Kasumi-1 (cell line): ENCODE measurements around the gene PRPF38B.

Experiments
- DNase-seq, 2 experiments: peaks; one replicate each; lab custom pipeline; 2025; lab: John Stamatoyannopoulos, UW

PRPF38B gene

DNA sequence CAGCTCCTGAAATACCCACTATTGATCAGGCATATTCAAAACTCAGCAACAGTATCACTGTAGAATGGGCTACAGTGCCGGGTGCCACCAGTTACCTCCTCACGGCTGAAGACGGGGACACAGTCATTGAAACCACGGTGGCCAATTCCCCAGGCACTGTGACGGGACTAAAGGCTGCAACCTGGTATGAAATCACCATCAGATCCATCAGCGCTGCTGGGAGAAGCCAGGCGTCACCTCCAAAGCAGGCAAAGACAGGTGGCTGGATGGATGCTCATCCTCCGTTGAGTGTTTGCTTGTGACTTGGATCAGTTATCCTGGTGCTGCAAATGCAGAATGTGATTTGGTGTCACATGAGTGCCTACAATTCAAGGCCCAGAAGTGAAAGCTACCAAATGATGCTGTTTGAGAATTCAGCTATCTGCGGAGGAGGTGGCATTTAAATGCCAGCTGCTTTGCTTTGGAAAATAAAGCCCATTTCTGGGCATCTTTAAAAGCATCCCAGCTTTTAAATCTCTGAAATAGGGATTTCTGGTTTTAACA is 25.7 kb downstream of the PRPF38B start:
- DNase-seq: no peak

GRCh38 chr1:108718927-108719655 is 27.0 kb downstream of the PRPF38B start:
- DNase-seq: no peak

DNA sequence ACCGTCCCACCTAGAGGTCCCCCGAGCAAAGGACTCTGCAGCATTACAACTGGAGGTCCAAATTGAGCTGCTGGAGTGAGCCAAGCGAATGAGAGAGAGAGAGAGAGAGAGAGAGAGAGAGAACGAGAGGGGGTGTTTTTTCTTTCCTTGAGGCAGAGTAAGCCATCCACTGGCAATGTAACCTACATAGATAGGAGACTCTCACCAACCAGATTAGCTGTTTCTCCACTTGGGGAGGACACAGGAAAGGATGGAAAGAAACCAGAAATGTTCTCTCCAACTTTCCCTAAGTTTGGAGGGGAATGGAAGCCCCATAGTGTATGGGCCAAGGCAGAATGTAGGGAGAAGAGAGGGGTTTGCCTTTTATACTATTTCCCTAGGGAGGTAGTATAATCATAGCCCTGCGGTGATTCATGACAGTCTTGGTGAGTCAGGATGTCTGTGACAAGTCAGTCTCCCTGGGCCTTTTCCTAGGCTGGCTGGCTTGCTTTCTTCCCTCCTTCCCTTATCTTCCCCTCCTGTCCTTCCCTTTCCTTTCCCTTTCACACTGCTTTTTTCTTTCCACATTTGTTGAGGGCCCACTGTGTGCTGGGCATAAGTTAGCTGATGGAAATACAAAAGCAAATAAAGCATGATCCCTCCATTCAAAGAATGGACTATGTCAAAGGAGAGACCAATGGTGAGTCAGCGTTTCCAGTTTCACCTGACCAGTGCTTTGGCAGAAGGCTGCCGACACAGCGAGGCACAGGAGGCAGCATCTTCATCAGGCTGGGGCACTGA is 27.7 kb downstream of the PRPF38B start:
- no peak for DNase-seq

DNA sequence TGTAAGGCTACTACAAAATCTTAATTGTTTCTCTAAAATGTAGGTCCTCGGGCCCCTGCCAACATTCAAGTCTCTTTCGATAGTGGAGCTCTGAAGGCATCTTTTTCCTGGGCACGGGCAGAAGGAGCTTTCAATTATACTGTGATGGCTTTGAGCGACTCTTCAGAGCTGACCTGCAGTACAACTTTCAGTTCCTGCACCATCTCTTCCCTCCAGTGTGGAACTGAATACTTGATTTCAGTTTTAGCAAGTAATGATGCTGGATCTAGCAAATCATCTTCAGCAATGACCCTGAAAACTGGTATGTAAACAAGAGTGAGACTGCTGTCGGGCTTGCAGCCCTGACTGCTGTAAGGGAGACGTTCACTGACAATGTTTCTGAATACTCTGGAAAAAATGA is 30.2 kb downstream of the PRPF38B start:
- no peak for DNase-seq

DNA sequence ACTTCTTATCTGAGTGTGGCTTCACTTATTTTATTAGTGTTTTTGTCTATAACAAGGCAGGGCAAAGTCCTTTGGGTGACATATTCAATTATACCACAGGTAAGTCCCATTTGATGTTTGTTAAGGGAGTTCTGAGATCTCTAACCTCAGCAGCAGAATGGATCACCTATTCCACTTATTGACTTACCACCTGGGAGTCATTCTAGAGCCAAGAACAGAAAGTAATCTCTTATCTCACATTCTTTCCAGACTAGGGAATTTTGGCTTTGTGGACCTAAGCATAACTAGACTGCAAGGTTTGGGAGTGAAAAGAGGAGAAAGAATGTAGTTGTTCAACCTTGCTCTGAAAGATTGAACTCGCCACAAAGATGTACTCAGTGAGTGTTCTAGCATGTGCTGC is 33.8 kb downstream of the PRPF38B start:
- no peak for DNase-seq

DNA sequence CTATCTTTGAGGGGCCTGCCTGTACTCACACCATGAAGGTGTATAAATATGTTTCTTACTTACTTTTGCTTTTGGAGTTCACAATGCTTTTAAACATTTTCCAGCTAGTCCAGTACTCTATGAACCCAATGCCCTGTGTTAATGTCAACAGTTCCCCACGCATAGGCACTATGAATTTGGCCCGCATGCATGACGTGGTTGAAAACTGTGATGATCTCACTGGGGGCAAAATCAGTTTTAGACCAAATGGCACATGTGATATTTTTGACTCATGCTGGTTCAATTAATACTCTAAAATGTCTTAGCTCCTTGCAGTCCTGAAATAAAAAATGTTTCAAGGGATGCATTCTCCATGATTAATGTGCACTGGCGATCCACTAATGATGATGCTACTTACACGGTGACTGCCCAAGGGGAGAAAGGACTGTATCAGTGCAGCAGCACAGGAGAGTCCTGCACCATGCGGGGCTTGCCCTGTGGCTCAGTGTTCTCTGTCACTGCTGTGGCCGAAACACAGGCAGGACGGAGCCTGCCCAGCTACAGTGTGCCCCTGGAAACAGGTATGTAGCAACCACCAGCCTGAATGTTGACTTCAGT is 36.3 kb downstream of the PRPF38B start:
- no peak for DNase-seq

- no peak for DNase-seq
Observed at GRCh38 chr1:108729481-108729880, 37.4 kb downstream of the PRPF38B start.

DNA sequence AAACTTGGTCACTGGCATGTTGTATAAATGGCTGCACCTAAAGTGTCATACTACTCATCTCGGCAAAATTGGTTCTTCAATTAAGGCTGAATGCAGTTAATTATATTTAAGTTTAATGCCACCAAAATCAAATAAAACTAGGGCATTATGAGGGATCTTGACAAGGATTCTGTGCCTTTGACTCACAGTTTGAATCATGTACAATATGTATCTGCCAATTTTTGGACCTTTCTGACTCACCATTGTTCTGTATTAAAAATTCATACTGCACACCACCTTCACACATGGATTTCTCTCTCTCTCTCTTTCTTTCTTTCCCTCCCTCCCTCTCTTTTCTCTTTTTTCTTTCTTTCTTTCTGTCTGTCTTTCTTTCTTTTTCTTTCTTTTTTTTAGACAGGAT is 40.3 kb downstream of the PRPF38B start:
- DNase-seq: no peak

DNA sequence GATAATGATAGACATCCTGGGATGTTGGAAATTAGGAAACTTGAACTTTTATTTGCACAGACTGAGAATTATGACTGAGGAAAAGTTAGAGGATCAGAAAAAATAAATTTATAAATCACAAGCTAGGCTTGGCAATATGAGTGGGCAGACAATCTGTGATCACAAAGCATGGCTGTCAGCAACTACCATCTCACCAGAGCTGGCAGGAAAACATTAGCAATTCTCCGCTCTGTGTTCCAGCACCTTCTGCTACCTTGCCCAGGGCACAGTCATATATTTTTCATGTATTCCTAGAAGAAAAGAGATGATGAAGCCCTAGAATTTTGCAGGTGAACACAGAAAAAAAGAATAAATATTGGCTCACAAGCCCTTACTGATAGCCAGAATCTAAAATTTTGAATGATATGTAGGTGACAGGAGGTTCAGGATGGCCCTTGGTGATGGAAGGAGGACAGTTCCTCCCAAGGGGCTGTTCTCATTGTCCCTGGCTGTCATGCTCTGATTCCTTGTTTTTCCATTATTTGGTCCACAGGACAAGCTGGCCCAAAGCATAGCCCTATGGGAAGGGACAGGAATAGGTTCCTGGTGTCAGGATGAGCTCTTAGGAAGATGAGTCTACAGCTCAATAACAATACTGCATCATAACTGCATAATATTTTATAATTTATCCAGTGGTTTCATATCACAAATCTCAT is 42.2 kb downstream of the PRPF38B start:
- no peak for DNase-seq

- DNase-seq: no peak
Observed at GRCh38 chr1:108742253-108742652, 50.1 kb downstream of the PRPF38B start.

- no peak for DNase-seq
Observed at GRCh38 chr1:108745980-108746381, 53.9 kb downstream of the PRPF38B start.

DNA sequence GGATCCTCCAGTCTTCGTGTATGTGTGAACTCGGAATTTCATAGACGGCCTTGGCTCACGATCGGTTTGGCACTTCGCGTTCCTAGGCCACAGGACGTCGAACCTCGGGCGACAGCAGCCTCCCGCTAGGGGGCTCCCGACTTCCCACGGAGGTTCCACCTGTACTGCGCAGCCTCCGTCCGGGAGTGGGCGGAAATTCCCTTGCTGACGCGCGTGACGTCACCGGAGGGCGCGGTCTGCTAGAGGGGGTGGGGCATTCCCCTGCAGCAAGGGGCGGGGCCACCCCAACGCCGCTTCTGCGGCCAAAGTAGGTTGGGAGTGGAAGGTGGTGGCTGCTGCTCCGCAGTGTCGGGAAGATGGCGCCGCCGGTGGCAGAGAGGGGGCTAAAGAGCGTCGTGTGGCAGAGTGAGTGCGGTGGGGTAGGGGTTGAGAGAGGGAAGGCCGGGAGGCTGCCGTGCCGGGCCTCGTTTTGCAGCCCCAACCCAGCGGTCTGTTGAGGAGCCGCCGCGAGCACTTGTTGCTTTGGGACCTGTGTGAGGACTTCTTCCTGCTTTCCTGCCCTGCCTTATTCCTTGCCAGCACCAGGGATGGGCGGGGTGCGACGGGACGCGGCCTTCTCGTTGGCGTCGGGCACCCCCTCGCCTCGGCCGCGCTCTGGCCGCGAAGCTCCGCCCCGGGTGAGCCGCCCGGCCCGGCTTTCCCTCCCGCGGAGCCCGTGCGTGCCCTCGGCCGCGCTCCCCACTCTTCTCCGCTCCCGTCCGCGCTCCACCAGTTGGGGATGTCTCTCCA is 54.5 kb downstream of the PRPF38B start, which contains the start of gene STXBP3:
STXBP3 (plus strand) TSS at position 293 of the 789 bp plus-strand sequence; CDS start at position 357, 64 bp downstream.
- peak; percentile 94 to 96 for DNase-seq

DNA sequence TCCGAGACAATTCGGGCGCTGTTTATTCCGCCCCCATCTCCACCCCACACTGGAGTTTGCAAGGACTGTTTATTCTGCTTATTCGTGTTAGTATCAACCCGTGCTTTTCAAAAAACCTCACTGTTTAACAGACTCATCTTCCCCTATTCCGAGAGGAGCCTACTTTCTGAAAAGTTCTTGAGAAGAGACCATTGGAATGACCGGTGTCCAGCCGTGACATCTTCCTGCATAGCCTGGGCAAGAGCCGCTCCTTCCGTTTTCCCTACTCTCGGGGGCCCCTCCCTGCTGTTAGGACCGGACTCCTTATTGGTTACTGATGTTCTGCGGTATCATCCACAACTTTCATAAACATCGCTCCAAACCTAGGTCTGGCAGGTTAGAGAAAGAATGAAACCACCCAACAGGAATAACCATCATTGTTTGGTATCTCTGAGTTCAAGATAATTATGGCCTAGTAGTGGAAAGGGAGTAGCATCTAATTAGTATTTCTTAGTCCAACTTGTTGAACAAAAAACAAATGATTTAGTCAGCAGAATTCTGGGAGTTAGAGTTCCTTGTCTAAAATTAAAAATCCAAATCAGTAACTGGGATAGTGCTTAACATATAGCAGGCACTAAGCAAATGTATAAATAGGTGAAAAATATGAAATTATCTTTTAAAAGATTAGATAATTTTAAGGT is 55.2 kb downstream of the PRPF38B start:
- DNase-seq: peak; percentile 76 to 81

- DNase-seq: no peak
Observed at GRCh38 chr1:108747898-108748297, 55.8 kb downstream of the PRPF38B start.

GRCh38 chr1:108749081-108749480 is 57.0 kb downstream of the PRPF38B start:
- no peak for DNase-seq

DNA sequence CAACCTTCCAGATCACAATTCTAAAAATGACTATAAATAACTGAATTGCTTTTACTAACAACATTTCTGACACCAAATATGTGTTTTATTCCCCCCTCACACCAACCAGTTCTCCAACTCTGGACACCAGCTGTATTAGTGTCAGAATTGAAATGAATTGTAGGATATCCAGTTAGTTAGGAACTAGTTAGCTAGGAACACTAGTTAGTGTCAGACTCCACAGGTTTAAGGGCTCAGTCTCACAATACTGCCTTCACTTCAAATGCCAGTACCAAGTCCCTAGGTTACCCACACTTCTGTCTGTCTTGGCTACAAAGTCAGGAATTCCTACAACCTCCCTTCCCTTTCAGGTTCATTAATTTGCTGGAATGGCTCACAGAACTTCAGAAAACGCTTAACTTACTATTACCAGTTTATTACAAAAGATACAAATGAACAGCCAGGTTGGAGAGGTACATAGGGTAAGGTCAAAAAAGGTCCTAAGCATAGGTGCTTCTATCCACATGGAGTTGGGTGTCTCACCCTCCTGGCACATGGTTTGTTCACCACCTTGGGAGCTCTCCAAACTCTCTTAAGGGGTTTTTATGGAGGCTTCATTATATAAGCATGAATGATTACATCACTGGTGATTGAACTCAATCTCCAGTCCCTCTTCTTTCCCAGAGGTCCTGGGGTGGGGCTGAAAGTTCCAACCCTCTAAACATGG is 58.5 kb downstream of the PRPF38B start:
- DNase-seq: no peak
